Left kidney (tissue), 2 donors: ENCODE results near the gene GGCT. TPM values are rescaled to one million over a fixed set of nuclear protein-coding genes. Genes with fewer than 3 reads are reported as not detected.
"Not testable (repeated sequence)": the region's sequence is repeated elsewhere in the genome, so short reads cannot be mapped to it uniquely, and the experiment has no call there.

ENCODE experiments used
- DNase-seq: peaks from one replicate; pipeline ENCODE4 v3.0.0-alpha.2; 2013
- polyA plus RNA-seq: library from polyadenylated mRNA; unstranded; fragments of 120-200 nt; gene quantifications from one replicate; pipeline ENCODE4 v1.2.1, GENCODE V29; 2013; ENCODE audit not compliant: insufficient read length

GGCT gene
- polyA plus RNA-seq, 1 donor = 80.7 TPM

- no peak for DNase-seq
Measured at GRCh38 chr7:30522159-30522558, 17.5 kb upstream of the GGCT start.

- DNase-seq = no peak
Measured at GRCh38 chr7:30521532-30521931, 16.9 kb upstream of the GGCT start.

GRCh38 chr7:30519122-30519521, 14.5 kb upstream of the GGCT start:
- DNase-seq = no peak

GRCh38 chr7:30515761-30516160, 11.1 kb upstream of the GGCT start:
- no peak for DNase-seq

- no peak for DNase-seq
Measured at GRCh38 chr7:30514776-30515175, 10.1 kb upstream of the GGCT start.

- no peak for DNase-seq
Measured at GRCh38 chr7:30514177-30514576, 9.5 kb upstream of the GGCT start.

- DNase-seq = no peak
Measured at GRCh38 chr7:30513762-30514161, 9.1 kb upstream of the GGCT start.

- DNase-seq = no peak
Measured at GRCh38 chr7:30511973-30512662, 7.5 kb upstream of the GGCT start.

- no peak for DNase-seq
Measured at GRCh38 chr7:30511494-30511893, 6.9 kb upstream of the GGCT start.

GRCh38 chr7:30510124-30511075, 5.8 kb upstream of the GGCT start:
- peak; percentile 19 for DNase-seq

GRCh38 chr7:30509171-30509857, 4.7 kb upstream of the GGCT start:
- DNase-seq = not testable (repeated sequence)

GRCh38 chr7:30507346-30507900, 2.8 kb upstream of the GGCT start:
- not testable (repeated sequence) for DNase-seq

- no peak for DNase-seq
Measured at GRCh38 chr7:30505174-30505697, 607 bp upstream of the GGCT start.

GRCh38 chr7:30503274-30504212, 1.1 kb downstream of the GGCT start:
- no peak for DNase-seq

- DNase-seq = no peak
Measured at GRCh38 chr7:30502470-30503251, 2.0 kb downstream of the GGCT start.

GRCh38 chr7:30501264-30501663, 3.4 kb downstream of the GGCT start:
- no peak for DNase-seq

- no peak for DNase-seq
Measured at GRCh38 chr7:30493228-30493627, 11.4 kb downstream of the GGCT start.

- no peak for DNase-seq
Measured at GRCh38 chr7:30491417-30491816, 13.2 kb downstream of the GGCT start.

GRCh38 chr7:30487371-30487770, 17.3 kb downstream of the GGCT start:
- no peak for DNase-seq

GRCh38 chr7:30485667-30486066, 19.0 kb downstream of the GGCT start:
- DNase-seq = no peak
